HG02870 (cell line): ENCODE data around the gene HOXC9.

Source experiments
- ATAC-seq: cut with Tn5 transposase; IDR thresholded peaks from one replicate; pipeline ENCODE4 v1.9.1; 2021; ENCODE audit warnings: mild to moderate bottlenecking, moderate library complexity; ENCODE audit not compliant: unreplicated experiment

Gene HOXC9

GRCh38 chr12:53986686-53987483, 13.1 kb upstream of the HOXC9 start:
- no peak for ATAC-seq

GRCh38 chr12:53987787-53988230, 12.2 kb upstream of the HOXC9 start:
- ATAC-seq, result no peak

- no peak for ATAC-seq
Measured at GRCh38 chr12:53988541-53989226, 11.3 kb upstream of the HOXC9 start.

- ATAC-seq, result no peak
Measured at GRCh38 chr12:53989227-53990113, 10.5 kb upstream of the HOXC9 start.

GRCh38 chr12:53990311-53991076, 9.5 kb upstream of the HOXC9 start:
- ATAC-seq, result no peak

- ATAC-seq, result no peak
Measured at GRCh38 chr12:53991077-53991460, 8.9 kb upstream of the HOXC9 start.

- no peak for ATAC-seq
Measured at GRCh38 chr12:53992377-53992889, 7.5 kb upstream of the HOXC9 start.

- ATAC-seq, result no peak
Measured at GRCh38 chr12:53993162-53994008, 6.6 kb upstream of the HOXC9 start.

GRCh38 chr12:53994009-53994263, 6.0 kb upstream of the HOXC9 start:
- no peak for ATAC-seq

- no peak for ATAC-seq
Measured at GRCh38 chr12:53994264-53995001, 5.5 kb upstream of the HOXC9 start.

GRCh38 chr12:53995002-53995377, 5.0 kb upstream of the HOXC9 start:
- ATAC-seq, result no peak

GRCh38 chr12:53995378-53996239, 4.4 kb upstream of the HOXC9 start:
- ATAC-seq, result no peak

GRCh38 chr12:53996240-53997203, 3.4 kb upstream of the HOXC9 start:
- no peak for ATAC-seq

GRCh38 chr12:53997204-53998109, 2.5 kb upstream of the HOXC9 start:
- ATAC-seq, result no peak

GRCh38 chr12:53998110-53998899, 1.7 kb upstream of the HOXC9 start:
- ATAC-seq, result no peak
